K562 (cell line): ENCODE results near the gene SPATA16. TPM values are rescaled to one million over a fixed set of nuclear protein-coding genes. Genes with fewer than 3 reads are reported as not detected.

Source experiments
- ATAC-seq: fragments of 200-7000 bp; cut with Tn5 transposase; 3 replicates; pipeline ENCODE4 v1.9.1; 2020; ENCODE audit warnings: moderate library complexity
- BruUV-seq: library from RNA; stranded (reverse); fragments of 400-500 nt; replicated peaks from 2 replicates; lab custom pipeline; 2021; lab: Mats Ljungman, UMichigan
- CTCF ChIA-PET: fragments of 300-600 bp; formaldehyde crosslinking; extraction: SDS; loops from one replicate; lab custom pipeline; 2021; ENCODE audit warnings: low intra/inter-chr PET ratio; lab: Yijun Ruan, JAX
- POLR2A ChIA-PET: fragments of 300-600, 350-650 bp; sonication (Branson Sonifier 250); formaldehyde crosslinking; extraction: SDS; loops from one replicate; lab custom pipeline; 2021; ENCODE audit warnings: antibody characterized with exemption, inconsistent platforms; lab: Yijun Ruan, JAX
- DNase-seq, 4 experiments: peaks; one replicate each; pipeline versions ENCODE4 v3.0.0 to v3.0.0-alpha.2; 2011 to 2018; ENCODE audit warnings: low spot score in 3 of 4, mixed read lengths in 3 of 4; ENCODE audit errors: extremely low read depth in 1 of 4
- FAIRE-seq: peaks from 2 replicates; lab custom pipeline; 2011; peaks lifted over from hg19 to GRCh38; lab: Jason Lieb, UNC
- H2AFZ ChIP-seq: 2 replicates; pipeline ENCODE4 v1.6.0; 2011; ENCODE audit warnings: low read depth, low read length, control low read depth, inconsistent platforms
- H3K27ac ChIP-seq: fragments of 200-600 bp; 3 replicates; pipeline ENCODE4 v1.8.0; 2011; ENCODE audit warnings: low read depth, mild to moderate bottlenecking, control low read depth, inconsistent platforms, low read length, moderate library complexity, mixed read lengths; ENCODE audit errors: extremely low read depth
- H3K27me3 ChIP-seq, 2 experiments: fragments of 300-600 bp in 1 of 2; 2 replicates in 1 of 2; 3 replicates in 1 of 2; pipeline versions ENCODE4 v1.6.0 to v1.8.0; 2011; ENCODE audit warnings: inconsistent platforms in 2 of 2, low read length in 2 of 2, mild to moderate bottlenecking in 1 of 2, mixed read lengths in 1 of 2, moderate library complexity in 1 of 2; ENCODE audit not compliant: control insufficient read depth in 2 of 2, insufficient read depth in 2 of 2
- H3K36me3 ChIP-seq: fragments of 300-600 bp; 3 replicates; pipeline ENCODE4 v1.8.0; 2011; ENCODE audit warnings: mild to moderate bottlenecking, low read length, inconsistent platforms; ENCODE audit not compliant: control insufficient read depth, insufficient read depth
- H3K4me1 ChIP-seq, 2 experiments: fragments of 200-600 bp in 1 of 2; replicated peaks in 1 of 2; 2 replicates in 1 of 2; 3 replicates in 1 of 2; pipeline versions ENCODE4 v1.5.1 to v1.8.0; 2011; ENCODE audit warnings: inconsistent platforms in 2 of 2, low read length in 2 of 2, mild to moderate bottlenecking in 1 of 2, mixed read lengths in 1 of 2, moderate library complexity in 1 of 2; ENCODE audit not compliant: control insufficient read depth in 2 of 2, insufficient read depth in 2 of 2
- H3K4me2 ChIP-seq: 2 replicates; pipeline ENCODE4 v1.6.1; 2011; ENCODE audit warnings: low read length, control low read depth, inconsistent platforms, mixed read lengths; ENCODE audit not compliant: insufficient read depth
- H3K4me3 ChIP-seq: fragments of 200-600 bp; sonication (generic), shearing (Covaris generic); 2 replicates; pipeline ENCODE4 v1.5.1; 2016; ENCODE audit warnings: control low read depth, inconsistent platforms
- H3K79me2 ChIP-seq: fragments of 200-600 bp; 3 replicates; pipeline ENCODE4 v1.8.0; 2011; ENCODE audit warnings: low read length, inconsistent platforms; ENCODE audit not compliant: control insufficient read depth, insufficient read depth
- H3K9ac ChIP-seq, 2 experiments: 2 replicates each; pipeline versions ENCODE4 v1.6.0 to v1.6.1; 2011; ENCODE audit warnings: low read depth in 2 of 2, low read length in 2 of 2, control low read depth in 1 of 2, inconsistent platforms in 1 of 2, mild to moderate bottlenecking in 1 of 2, mixed read lengths in 1 of 2; ENCODE audit not compliant: insufficient read depth in 1 of 2
- H3K9me1 ChIP-seq: one replicate; pipeline ENCODE4 v1.6.0; 2011; ENCODE audit warnings: inconsistent platforms, mild to moderate bottlenecking, low read length, moderate library complexity; ENCODE audit not compliant: control insufficient read depth, insufficient read depth
- H3K9me3 ChIP-seq: replicated peaks from 2 replicates; pipeline ENCODE4 v1.5.1; 2011; ENCODE audit warnings: low read depth, low read length, inconsistent platforms; ENCODE audit not compliant: control insufficient read depth, insufficient read depth
- H4K20me1 ChIP-seq: replicated peaks from 2 replicates; pipeline ENCODE4 v1.6.1; 2011; ENCODE audit warnings: low read length, inconsistent platforms, mixed read lengths; ENCODE audit not compliant: control insufficient read depth, insufficient read depth
- WGBS: fragments of 100-300 bp; shearing (Covaris generic); methylation state at CpG from one replicate; pipeline ENCODE4 v1.1.6; 2016; ENCODE audit warnings: low coverage, mixed read lengths; ENCODE audit not compliant: insufficient coverage; ENCODE audit errors: missing lambda C conversion rate; 5-methylcytosine and 5-hydroxymethylcytosine counted together
- in situ Hi-C: fragments of 300-500 bp; cut with MboI; formaldehyde crosslinking; loops from 4 replicates; pipeline ENCODE4 v1.15.0; 2018; ENCODE audit warnings: inconsistent platforms, mixed read lengths
- intact Hi-C: fragments of 100-400 bp; cut with micrococcal nuclease; formaldehyde crosslinking; loops from 2 replicates; pipeline ENCODE4 v1.14.2; 2022
- polyA plus RNA-seq, 8 experiments: library from polyadenylated mRNA; depleted of rRNA in 4 of 8; stranded (reverse) in 5 of 8; unstranded in 3 of 8; fragments of >200 nt; fragmentation: Nextera tagmentation in 2 of 8; fragmentation: Illumina TruSeq in 1 of 8; extraction: Ambion mirVana in 2 of 8; extraction: Trizol in 1 of 8; gene quantifications; 2 replicates each; pipeline versions ENCODE4 v1.2.1 to v1.2.3, GENCODE V29; 2011 to 2014; ENCODE audit warnings: inconsistent platforms in 1 of 8, missing spikeins in 1 of 8
- total RNA-seq, 7 experiments: library from RNA; depleted of rRNA in 6 of 7; stranded (reverse); fragments of >200 nt in 6 of 7; fragmentation: Illumina TruSeq in 2 of 7; extraction: Trizol in 2 of 7; gene quantifications; 2 replicates each; pipeline versions ENCODE4 v1.2.1 to v1.2.3, GENCODE V29; 2011 to 2021; ENCODE audit warnings: low replicate concordance in 1 of 7
- TF ChIP-seq, protein P1 (sequence below), 2 experiments: IDR thresholded peaks in 1 of 2; conservative IDR thresholded peaks in 1 of 2; 2 replicates each; pipeline ENCODE4 v1.6.1; 2016; ENCODE audit warnings: low read depth in 2 of 2, mild to moderate bottlenecking in 1 of 2, missing compliant biosample characterization in 1 of 2, missing genetic modification characterization in 1 of 2, moderate library complexity in 1 of 2
- TF ChIP-seq, protein P2 (sequence below): fragments of 250-450 bp; sonication (Bioruptor Pico); IDR thresholded peaks from 2 replicates; pipeline ENCODE4 v1.5.0; 2020; ENCODE audit warnings: mild to moderate bottlenecking, borderline replicate concordance

SPATA16 gene
- total and polyA plus RNA-seq, 9 of the 15 experiments (the other 6 are each of a cell fraction or from before 2014, with no cell fraction given) = not detected

GRCh38 chr3:172914854-172915253 lies 226.2 kb downstream of the SPATA16 start:
- Histone ChIP-seq H3K9ac (no peak overlapping the region), H3K4me2 (no peak overlapping the region), H3K4me3 (no peak overlapping the region), H4K20me1 (no peaks in the 10 kb centered on the region), H2AFZ (0 out of 2 replicates have a peak overlapping the region, but pooled peaks have one; percentile 20), H3K9me3 (no peaks in the 10 kb centered on the region; the same call in 1 of the 2 replicates), H3K4me1 (peaks cover 0 to 19% of the 10 kb centered on the region in 2 experiments; a peak in 3 of 5 replicates), H3K27ac (no peak overlapping the region), H3K27me3 (no peaks in the 10 kb centered on the region), H3K79me2 (no peaks in the 10 kb centered on the region), H3K36me3 (no peaks in the 10 kb centered on the region), H3K9me1 (no peaks in the 10 kb centered on the region)
- in situ Hi-C loops = no loop called here
- FAIRE-seq = no peak
- WGBS = 10% methylated on average over 1 of the region's 1 CpG
- ChIA-PET POLR2A (interaction anchor here (0.7 kb wide), 1 partner anchor 79 kb away, joined by 4 read pairs; no protein-coding TSS in a partner anchor), CTCF (no interaction called here)
- TF ChIP-seq, protein P1, sequence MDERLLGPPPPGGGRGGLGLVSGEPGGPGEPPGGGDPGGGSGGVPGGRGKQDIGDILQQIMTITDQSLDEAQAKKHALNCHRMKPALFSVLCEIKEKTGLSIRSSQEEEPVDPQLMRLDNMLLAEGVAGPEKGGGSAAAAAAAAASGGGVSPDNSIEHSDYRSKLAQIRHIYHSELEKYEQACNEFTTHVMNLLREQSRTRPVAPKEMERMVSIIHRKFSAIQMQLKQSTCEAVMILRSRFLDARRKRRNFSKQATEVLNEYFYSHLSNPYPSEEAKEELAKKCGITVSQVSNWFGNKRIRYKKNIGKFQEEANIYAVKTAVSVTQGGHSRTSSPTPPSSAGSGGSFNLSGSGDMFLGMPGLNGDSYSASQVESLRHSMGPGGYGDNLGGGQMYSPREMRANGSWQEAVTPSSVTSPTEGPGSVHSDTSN (CRISPR knock-in tag; IDR thresholded peaks at IDR 0.05; ENCODE audit: low read depth) = no peak
- TF ChIP-seq, protein P1 (tag; conservative IDR thresholded peaks at IDR 0.05; ENCODE audit: low read depth) = peak; percentile 34
- TF ChIP-seq, protein P2, sequence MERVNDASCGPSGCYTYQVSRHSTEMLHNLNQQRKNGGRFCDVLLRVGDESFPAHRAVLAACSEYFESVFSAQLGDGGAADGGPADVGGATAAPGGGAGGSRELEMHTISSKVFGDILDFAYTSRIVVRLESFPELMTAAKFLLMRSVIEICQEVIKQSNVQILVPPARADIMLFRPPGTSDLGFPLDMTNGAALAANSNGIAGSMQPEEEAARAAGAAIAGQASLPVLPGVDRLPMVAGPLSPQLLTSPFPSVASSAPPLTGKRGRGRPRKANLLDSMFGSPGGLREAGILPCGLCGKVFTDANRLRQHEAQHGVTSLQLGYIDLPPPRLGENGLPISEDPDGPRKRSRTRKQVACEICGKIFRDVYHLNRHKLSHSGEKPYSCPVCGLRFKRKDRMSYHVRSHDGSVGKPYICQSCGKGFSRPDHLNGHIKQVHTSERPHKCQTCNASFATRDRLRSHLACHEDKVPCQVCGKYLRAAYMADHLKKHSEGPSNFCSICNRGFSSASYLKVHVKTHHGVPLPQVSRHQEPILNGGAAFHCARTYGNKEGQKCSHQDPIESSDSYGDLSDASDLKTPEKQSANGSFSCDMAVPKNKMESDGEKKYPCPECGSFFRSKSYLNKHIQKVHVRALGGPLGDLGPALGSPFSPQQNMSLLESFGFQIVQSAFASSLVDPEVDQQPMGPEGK (CRISPR knock-in tag) = no peak
- intact Hi-C loops = loop anchor here (5.0 to 10.0 kb wide), 2 partner anchors 78 to 240 kb away; no protein-coding TSS in a partner anchor
- no peak for DNase-seq
- BruUV-seq = no TSS peak
- ATAC-seq = no peak
